Measurements from ENCODE around the gene TBC1D22A.

The TBC1D22A gene

DNA sequence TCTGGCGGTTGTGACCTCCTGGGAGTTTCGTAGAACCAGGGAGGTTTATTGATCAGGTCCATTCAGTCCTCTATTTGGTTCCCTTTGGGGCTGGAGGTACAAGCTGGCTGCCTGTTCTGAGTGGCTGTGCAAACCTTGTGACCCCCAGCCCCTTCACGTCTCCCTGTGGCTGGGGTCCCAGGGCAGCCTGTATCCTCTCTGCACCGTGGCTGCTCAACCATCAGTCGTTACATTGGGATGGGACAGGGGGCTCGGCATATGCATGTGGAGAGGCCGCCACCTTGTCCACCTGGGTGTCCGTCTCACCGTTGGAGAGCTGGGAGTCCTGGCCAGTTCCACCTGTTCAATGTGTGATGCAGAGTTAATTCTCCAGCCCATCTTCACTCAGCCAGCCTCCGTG lies 195.7 kb downstream of the TBC1D22A start:
- DNase-seq (ENCODE audit: low spot score) = no peak

DNA sequence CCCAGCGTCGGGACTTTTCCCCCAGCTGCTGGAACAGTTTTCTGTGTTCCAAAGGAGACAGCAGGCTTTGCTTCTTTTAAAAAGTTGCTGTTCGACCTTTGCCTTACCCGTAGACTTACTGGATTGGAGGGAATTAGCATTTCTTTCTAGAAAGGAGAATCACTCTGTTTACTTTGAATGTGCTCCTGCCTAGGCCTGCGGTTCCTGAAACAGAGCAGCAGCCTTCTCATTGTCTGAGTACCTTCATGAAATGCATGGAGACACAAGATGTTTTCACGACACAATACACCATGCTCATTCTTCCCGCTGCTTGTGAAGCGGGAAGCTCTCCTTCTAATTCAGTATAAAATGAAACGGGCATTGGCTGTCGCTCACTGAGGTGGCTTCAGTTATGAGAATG lies 196.2 kb downstream of the TBC1D22A start:
- DNase-seq (ENCODE audit: low spot score) = no peak

DNA sequence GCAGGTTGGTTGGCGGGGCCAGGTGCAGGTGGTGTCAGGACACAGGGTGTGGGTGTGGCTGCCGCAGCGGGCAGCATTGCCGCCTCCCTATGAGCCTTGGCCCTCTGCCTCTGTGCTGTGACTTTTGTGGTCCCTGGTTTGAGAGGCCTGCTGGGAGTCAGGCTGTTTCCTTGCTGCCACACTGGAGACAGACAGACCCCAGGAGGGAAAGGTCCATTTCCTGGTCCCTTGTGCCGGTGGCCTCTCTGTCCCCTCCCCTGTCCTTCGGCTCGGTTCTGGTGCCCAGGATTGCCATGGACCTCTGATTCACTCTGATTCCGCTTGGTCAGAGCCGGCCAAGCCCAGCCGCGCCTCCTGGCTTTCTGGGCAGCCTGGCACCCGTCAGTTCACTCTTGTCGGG lies 196.9 kb downstream of the TBC1D22A start:
- no peak for DNase-seq (ENCODE audit: low spot score)

DNA sequence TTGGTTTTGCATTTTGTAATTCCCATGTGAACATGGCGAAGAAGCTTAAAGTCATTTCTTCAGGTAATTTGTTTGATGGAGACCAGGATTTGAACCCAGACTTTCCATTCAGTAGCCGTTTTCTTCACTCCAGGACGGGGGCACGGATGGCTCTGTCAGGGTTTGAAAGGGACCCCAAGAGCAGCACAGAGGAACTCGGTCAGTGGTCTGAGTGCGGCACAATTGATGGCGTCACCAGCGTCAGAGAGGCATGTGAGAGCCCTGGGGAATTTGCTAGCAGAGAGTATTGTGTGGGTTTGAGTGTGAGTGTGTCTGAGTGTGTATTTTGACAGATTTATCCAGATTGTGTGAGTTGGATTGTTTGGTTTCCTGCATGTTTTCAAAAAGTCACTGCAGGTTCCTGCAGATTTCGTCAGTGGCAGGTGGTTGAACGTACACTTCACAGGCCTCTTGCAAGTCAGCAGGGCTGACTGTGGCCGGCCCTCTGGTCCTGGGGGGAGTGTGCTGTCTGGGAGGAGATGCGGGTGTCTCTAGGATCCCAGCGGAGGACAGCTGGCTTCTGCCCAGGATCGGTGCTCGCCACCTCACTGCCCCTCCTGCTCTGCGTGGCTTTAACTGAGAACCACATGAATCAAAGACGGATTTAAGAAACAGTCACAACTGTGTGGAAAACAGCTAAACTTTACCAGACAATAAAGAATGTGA lies 199.3 kb downstream of the TBC1D22A start:
- no peak for DNase-seq (ENCODE audit: low spot score)

DNA sequence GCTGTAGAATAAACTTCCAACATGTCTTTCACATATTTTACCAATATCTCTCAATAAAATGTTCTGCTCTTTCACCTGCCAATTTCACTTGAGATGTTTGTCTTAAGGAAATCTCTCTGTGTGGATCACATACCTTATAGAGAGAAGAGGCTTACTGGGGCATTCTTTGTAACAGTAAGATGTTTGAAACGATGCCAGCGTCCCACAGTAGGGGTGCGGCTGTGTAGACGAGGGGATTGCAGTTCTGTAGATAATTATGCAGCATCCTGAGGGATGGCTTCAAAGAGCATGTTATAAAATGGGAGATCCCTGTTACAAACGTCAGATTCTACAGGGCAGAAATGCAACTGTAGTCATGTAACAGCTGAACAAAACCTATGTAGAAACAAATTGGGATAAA lies 200.0 kb downstream of the TBC1D22A start:
- no peak for DNase-seq (ENCODE audit: low spot score)

DNA sequence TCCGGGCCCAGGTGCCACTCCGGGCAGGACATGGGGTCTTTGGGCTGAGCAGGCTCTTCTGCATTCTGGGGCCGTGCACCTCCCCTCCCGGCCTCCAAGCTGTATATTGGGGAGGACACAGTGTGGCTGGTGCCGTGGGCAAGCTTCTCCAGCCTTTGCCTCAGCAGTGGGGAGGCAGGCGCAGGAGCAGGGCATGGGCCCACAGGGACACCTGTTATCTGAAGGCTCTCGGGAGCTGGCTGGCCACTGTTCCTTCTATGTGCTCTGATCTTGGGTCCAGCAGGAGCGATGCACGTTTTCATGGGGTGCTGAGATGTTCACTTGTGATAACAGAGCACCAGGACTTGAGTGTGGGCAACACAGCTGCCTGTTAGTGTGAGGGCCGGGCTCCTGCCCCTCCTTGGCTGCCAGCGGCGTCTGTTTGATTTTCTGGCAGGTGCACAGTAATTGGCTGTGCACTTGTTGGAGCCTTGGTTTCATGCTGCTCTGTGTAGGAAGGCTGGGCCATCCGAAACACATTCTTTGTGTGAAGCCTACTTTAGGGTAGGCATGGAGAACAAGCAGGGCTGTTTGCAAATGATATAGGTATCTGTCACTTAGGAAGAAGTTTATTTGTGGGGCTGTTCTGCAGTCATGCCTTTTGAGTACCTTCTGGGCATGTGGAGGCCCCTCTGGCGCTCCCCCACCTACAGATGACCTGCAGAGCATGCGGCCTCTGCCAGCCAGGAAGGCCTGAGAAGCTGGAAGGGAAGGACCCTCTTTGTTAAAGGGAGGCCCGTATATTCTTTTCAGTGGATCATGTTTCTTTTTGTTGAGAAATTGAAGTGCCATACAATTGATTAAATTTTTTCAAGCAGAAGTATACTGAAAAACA lies 201.5 kb downstream of the TBC1D22A start:
- DNase-seq (ENCODE audit: low spot score) = no peak

DNA sequence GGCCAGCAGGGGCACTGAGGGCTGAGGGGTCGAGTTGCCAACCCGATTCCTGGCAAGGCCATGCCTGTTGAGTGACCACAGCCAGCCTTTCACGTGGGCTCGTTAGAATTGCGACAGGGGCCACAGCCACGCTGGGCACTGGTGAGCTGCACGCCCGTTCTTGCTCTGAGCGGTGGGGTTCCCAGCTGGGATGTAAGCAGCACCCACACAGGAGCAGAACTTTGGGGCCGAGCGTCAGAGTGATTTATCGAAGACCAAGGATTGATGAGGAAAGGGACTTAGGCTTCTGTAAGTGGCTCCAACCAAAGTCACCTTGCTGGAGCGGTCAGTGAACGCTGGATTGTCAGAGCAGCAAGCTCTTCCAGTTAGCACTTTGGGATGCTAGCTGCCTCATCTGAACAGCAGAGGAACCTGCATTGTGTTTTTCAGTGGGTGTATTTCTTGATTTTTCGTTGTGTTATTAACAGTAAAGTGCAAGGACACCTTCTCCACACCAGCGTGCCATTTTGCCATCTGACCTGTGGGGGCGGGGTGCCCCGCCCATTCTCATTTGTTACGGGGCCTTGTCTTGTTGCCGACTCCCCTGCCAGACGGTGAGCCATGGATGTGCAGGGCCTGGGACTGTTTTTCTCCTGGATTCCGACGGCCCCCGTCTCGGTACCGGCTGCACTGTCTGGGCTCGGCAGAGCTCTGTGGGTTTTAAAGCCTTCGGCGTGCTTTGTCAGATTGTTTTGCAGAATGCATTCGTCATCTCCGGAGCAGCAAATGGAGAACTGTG lies 202.5 kb downstream of the TBC1D22A start:
- DNase-seq (ENCODE audit: low spot score) = no peak

DNA sequence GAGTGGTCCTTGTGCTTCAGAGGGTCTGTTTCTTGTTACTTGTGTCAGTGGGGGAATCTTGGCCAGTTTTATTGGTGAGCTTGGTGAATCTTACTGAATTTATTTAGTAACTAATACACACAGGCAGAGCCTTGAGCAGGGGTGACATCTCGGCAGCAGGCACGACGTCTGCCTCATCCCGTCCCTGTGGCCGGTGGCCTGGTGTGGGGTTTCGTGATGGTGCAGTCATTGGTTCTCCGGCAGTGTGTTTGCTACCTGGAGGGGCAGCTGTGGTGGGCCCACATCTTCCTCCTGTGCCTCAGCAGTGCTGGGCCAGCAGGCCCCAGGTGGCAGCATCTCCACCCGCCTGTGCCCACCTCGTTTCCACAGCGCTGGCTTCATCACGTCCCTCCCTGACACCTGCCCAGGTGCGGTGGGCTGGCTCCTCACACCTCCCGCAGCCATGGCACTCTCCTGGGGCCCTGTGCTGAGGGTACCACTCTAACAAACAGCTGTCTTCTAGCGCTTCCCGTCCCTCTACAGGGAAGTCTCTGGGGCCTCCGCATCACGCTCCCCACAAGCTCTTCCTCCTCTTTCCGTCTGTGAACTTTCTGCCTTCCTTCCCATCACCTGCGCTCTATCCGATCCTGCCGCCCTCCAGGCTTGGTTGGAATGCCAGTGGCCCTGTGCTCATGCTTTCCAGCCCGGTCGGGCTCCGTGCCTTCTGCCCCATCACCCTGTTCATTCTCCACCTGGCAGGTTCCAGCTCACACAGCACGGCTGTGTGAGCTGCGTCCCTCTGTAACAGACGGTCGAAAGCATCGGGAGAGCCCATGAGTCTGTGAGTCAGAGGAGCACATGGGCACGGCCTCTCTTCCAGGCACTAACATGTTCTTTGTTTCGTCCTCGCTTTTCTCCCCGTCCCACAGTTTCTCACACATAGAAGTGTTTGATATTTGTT lies 203.4 kb downstream of the TBC1D22A start:
- DNase-seq (ENCODE audit: low spot score) = no peak

DNA sequence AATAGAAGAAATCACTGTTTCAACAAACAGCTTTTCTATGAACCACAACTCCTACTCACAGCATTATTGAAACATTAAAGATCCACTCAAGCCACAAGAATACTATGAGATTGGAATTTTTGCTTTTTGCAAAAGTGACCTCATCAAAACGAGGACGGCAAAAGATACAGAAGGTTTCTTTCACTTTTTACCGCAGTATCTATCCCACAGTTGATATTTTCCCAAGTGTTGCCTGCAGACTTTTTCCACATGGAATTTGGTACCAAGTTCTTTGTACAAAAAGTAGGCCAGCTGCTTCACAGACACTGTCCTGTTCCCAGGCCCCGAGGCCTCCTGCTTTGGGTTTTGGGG lies 204.0 kb downstream of the TBC1D22A start:
- no peak for DNase-seq (ENCODE audit: low spot score)

DNA sequence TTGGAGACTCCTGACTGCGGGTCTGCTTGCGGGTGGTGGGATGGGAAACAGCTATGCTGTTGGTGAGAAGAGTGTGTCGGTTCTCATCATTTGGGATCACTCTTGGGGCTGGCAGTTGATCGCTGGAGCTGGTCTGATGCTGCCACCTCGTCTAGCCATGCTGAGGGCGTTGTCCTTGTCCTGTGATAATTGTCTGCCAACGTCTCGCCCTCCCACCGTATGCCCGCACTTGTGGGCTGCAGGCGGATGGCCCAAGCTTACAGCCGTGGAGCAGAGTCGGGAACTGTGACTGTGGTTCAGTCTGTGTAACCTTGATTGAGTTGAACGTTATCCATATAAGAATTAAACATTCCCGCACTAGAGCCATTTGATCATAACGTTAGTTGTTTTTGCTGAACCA lies 204.4 kb downstream of the TBC1D22A start:
- no peak for DNase-seq (ENCODE audit: low spot score)

DNA sequence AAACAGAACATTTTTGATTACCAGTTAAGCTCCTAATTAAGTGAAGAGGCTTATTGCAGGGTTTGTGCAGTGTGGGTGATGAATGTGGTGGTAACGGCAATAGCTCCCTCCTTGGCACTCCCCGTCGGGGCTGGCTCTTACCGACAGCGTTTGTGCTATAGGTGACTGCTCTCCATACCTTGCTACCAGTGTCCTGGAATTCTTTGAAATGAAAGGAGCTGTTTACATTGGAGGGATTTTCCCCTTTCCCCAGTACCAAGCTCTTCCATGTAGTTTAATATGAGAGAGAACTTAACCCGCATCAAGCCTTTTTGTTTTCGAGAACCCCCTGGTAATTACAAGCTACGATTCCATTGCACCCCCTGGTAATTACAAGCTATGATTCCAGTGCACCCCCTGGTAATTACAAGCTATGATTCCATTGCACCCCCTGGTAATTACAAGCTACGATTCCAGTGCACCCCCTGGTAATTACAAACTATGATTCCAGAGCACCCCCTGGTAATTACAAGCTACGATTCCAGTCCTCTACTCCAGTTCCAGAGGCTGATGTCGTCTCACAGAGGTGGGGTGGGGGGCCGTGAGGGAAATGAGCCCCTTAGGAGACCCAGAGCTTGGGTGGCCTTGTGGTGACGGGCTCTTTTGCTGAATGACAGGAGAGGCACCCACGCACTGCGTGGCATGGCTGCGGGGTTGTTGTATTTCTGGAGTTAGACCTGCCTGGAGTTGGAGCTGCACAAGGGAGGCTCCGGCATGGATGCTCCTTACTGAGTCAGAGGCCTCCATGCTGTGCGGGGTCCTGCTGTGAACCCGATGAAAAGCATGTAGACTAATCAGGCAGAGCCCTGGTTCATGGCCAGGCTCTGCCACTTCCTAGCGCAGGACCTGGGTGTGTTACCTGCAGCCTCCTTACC lies 205.3 kb downstream of the TBC1D22A start:
- DNase-seq (ENCODE audit: low spot score) = no peak

DNA sequence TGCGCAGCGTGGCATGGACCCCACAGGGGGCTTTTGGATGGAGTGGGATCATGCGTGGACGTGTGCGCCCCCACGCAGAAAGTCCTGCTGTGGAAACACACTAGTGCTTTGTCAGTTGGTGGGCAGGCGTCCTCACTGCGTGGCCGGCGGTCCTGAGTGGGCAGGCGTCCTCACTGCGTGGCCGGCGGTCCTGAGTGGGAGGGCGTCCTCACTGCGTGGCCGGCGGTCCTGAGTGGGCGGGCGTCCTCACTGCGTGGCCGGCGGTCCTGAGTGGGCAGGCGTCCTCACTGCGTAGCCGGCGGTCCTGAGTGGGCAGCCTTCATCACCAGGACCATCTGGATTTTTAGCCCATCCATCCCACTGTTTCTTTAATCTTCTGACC lies 205.9 kb downstream of the TBC1D22A start:
- DNase-seq (ENCODE audit: low spot score) = no peak

DNA sequence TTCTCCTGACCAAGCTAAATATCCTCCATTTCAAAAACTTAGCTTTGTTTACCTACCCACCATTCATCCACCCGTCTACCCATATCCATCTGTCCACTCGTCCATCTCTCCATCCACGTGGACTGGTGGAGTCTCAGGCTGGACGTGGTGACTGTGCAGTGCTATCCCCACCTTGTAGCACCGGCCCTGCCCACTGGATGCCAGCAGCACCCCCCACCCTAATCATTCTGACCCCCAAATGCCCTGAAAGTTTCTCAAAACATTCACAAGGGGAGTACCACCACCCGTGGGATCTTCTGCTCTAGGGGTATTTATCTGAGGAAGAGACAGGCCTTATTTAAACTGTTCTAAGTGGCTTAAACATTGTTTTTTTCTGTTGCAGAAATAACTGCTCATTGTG lies 206.4 kb downstream of the TBC1D22A start:
- DNase-seq (ENCODE audit: low spot score) = no peak

DNA sequence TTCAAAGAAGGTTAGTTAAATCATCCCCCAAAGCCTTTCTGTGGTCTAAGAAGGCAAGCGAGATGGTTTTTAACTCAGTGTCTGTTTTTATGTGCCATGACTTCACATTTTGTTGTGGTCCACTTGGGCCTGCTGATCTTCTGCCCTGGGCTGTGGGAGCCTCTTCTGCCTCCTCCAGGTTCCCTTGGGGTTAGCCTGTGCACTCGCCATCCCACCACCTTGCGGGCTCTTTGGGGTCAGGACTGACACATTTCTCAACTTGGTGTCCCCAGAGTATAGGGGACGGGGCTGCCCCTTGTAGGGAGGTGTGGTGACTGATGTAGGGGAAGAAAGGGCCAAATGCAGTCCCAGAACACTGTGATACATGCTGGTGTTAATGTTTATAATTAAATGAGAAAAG lies 207.0 kb downstream of the TBC1D22A start:
- DNase-seq (ENCODE audit: low spot score) = no peak

DNA sequence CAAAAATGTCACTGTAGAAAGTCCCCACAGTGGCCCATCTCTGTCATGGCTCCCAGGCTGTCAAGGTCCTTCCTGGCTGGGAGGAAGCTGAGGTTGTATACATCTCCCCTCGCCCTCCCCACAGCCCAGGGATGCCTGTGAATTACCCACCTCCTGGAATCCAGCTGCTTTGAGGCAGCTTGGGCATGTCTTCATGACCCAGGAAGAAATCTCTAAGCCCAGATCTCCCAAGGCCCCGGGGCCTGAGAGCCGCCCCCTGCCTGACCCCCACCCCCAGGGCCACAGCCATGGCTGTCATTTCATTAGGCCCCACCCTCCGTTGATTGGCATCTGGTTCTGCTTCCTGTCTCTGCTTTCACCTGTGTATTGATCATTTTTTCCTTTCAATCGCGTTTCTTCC lies 207.5 kb downstream of the TBC1D22A start:
- DNase-seq (ENCODE audit: low spot score) = no peak

DNA sequence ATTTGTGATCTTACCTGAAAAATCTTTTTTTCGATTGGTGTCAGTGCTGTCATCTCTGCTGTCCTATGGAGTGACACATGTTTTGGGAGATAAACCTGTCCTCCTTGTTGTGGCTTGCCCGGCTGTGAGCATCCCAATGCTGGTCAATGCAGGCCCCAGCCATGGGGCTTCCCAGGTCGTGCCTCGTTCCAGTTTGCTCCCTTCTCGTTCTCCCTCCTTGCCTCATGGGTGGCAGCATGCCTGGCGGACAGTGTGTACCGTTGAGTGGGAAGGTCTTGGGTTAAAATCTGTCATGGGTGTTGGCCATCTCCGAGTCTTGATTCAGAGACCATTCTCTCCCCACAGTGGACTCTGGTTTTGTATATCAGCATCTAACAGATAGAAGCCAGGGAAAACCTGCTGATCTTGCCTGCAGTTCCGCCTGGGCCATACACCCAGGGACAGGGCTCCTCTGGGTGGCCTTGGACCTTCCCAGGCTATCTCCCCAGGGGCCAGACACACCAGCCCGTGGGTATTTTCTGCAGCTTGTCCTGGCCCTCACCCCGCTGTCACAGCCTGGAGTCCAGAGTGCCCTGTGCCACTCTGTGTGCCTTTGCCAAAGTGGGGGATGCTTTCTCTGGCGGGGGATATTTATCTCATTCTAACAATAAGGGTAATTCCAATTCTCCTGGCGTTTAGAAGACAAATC lies 208.1 kb downstream of the TBC1D22A start:
- no peak for DNase-seq (ENCODE audit: low spot score)

DNA sequence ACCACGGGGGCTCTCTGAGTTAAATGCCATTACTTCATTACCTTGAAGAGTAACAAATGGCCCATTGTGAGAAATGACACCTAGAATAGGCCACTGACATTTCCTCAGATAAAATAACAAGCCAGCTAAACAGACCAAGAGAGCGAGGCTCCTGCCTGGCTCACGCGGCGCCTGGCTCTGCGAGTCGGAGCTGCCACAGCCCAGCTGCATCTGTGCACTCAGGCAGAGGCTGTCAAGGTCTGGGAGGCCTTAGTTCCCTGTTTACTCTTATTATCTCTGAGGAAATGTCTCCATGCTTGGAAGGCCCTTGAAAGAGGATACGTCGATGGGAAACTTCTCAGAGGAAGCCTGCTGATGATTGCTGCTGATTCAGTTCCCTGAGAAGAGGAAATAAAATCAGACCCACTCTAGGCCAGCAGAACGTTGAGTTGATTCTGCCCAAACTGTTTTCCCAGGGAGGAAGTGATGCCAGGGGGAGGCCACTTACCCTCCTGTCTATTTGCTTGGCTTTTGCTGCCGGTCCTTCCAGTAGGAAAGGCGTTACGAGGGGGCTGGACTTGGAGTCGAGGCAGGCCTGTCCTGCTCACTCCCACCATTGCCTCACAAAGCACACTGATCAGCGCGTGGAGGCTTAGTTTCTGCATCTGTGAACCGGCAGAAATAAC lies 208.8 kb downstream of the TBC1D22A start:
- no peak for DNase-seq (ENCODE audit: low spot score)

DNA sequence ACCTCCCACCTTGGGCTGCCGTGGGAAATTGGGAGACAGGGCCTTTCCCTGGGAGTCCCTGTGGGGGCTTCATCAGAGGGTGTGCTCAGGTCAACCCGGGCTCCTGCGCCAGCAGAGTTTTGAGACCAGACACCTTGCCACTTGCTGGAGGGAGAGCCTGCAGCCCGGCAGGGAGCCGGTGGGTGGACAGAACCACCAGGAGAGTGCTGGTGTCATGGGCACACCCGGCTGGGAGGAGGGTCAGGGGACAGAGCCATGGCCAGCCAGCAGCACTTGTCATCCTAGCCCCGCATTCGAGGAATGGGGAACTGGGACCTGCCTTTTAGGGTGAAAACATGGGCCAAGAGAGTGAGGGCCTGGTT lies 209.3 kb downstream of the TBC1D22A start:
- DNase-seq (ENCODE audit: low spot score) = no peak

DNA sequence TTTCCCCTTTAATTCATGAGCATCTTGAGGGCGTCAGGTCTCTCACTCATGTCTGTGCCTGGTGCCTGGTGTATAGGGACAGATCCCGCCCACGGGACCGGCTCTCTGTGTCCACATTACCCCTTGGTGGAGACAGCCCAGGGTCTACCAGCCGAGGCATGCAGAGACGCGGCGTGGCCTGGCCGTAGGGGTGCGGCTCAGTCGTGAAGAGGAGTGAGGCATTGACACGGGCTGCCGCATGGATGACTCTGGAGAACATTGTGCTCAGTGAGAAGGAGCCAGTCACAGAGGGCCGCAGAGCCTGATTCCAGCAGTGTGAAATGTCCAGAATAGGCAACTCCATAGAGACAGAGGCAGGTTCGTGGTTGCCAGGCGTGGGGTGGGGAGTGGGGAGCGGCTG lies 209.8 kb downstream of the TBC1D22A start:
- no peak for DNase-seq (ENCODE audit: low spot score)
